ENCODE results near the gene CCNY.
A peak's percentile ranks its signal among the peaks of the same experiment; 100 is the strongest.
"Not testable (repeated sequence)": the region's sequence is repeated elsewhere in the genome, so short reads cannot be mapped to it uniquely, and the experiment has no call there.

CCNY gene

GRCh38 chr10:35412003-35412723 lies 75.9 kb downstream of the CCNY start:
- DNase-seq, result no peak

- DNase-seq, result peak; percentile 50
These were observed 76.7 kb downstream of the CCNY start for GRCh38 chr10:35412900-35413491.

GRCh38 chr10:35413985-35414861 lies 77.9 kb downstream of the CCNY start:
- peak; percentile 27 for DNase-seq

- DNase-seq, result no peak
These were observed 79.2 kb downstream of the CCNY start for GRCh38 chr10:35415505-35415904.

GRCh38 chr10:35416619-35417312 lies 80.5 kb downstream of the CCNY start:
- DNase-seq, result no peak

GRCh38 chr10:35417313-35417625 lies 81.0 kb downstream of the CCNY start:
- no peak for DNase-seq

- DNase-seq, result no peak
These were observed 81.5 kb downstream of the CCNY start for GRCh38 chr10:35417795-35418194.

- not testable (repeated sequence) for DNase-seq
These were observed 82.3 kb downstream of the CCNY start for GRCh38 chr10:35418580-35418979.

GRCh38 chr10:35420044-35420443 lies 83.7 kb downstream of the CCNY start:
- no peak for DNase-seq

GRCh38 chr10:35420827-35421552 lies 84.7 kb downstream of the CCNY start:
- DNase-seq, result no peak

- no peak for DNase-seq
These were observed 85.4 kb downstream of the CCNY start for GRCh38 chr10:35421553-35422178.

- DNase-seq, result no peak
These were observed 85.9 kb downstream of the CCNY start for GRCh38 chr10:35422228-35422627.

- DNase-seq, result no peak
These were observed 87.4 kb downstream of the CCNY start for GRCh38 chr10:35423505-35424306.

GRCh38 chr10:35424680-35425285 lies 88.5 kb downstream of the CCNY start:
- no peak for DNase-seq

GRCh38 chr10:35425595-35425994 lies 89.3 kb downstream of the CCNY start:
- DNase-seq, result no peak

GRCh38 chr10:35426657-35427056 lies 90.3 kb downstream of the CCNY start:
- no peak for DNase-seq

- no peak for DNase-seq
These were observed 91.2 kb downstream of the CCNY start for GRCh38 chr10:35427543-35427942.

- DNase-seq, result no peak
These were observed 92.2 kb downstream of the CCNY start for GRCh38 chr10:35428521-35428920.

- DNase-seq, result no peak
These were observed 96.6 kb downstream of the CCNY start for GRCh38 chr10:35432781-35433338.

- DNase-seq, result peak; percentile 62
These were observed 97.6 kb downstream of the CCNY start for GRCh38 chr10:35433851-35434426.
